Gastrocnemius medialis (tissue), 4 donors: ENCODE results near the gene HMGXB4. TPM values are rescaled to one million over a fixed set of nuclear protein-coding genes. Genes with fewer than 3 reads are reported as not detected.

Experiments
- ATAC-seq, 2 donors: fragments of 150-250 bp; one replicate each; pipeline ENCODE4 v1.9.1; 2016
- DNase-seq, 2 donors: peaks; one replicate each; pipeline ENCODE4 v3.0.0-alpha.2; 2019
- H3K27ac ChIP-seq, 4 donors: fragments of 200-600 bp; sonication (generic); 1 replicate in 1 of 4; 2 replicates in 3 of 4; pipeline ENCODE4 v1.5.1; 2016 to 2018; ENCODE audit warnings: mild to moderate bottlenecking in 2 of 4, moderate library complexity in 1 of 4
- H3K27me3 ChIP-seq, 3 donors: fragments of 200-600 bp; sonication (generic) in 2 of 3; 1 replicate in 1 of 3; 2 replicates in 2 of 3; pipeline versions ENCODE4 v1.5.1 to v1.6.0; 2016 to 2019; ENCODE audit warnings: mild to moderate bottlenecking in 1 of 3, moderate library complexity in 1 of 3
- H3K36me3 ChIP-seq, 2 donors: fragments of 200-600 bp; sonication (generic) in 1 of 2; one replicate each; pipeline ENCODE4 v1.5.1; 2017 to 2018
- H3K4me1 ChIP-seq, 2 donors: fragments of 200-600 bp; sonication (generic) in 1 of 2; one replicate each; pipeline ENCODE4 v1.5.1; 2016 to 2017; ENCODE audit warnings: mild to moderate bottlenecking in 2 of 2
- H3K4me3 ChIP-seq, 4 donors: fragments of 200-600 bp; sonication (generic) in 3 of 4; 1 replicate in 1 of 4; 2 replicates in 3 of 4; pipeline ENCODE4 v1.5.1; 2016 to 2019; ENCODE audit warnings: mild to moderate bottlenecking in 2 of 4
- H3K9me3 ChIP-seq, 3 donors: fragments of 200-600 bp; sonication (generic) in 2 of 3; 1 replicate in 1 of 3; 2 replicates in 2 of 3; pipeline ENCODE4 v1.5.1; 2016 to 2019
- CTCF ChIP-seq, 5 experiments: fragments of 450-650 bp in 3 of 5; fragments of 200-600 bp in 2 of 5; sonication (generic) in 2 of 5; IDR thresholded peaks in 4 of 5; conservative IDR thresholded peaks in 1 of 5; 1 replicate in 4 of 5; 2 replicates in 1 of 5; pipeline ENCODE4 v1.5.1; 2016 to 2019; ENCODE audit warnings: antibody characterized with exemption in 5 of 5, mild to moderate bottlenecking in 3 of 5, moderate library complexity in 3 of 5
- POLR2A ChIP-seq, 2 donors: fragments of 450-650 bp; IDR thresholded peaks; one replicate each; pipeline ENCODE4 v1.6.1; 2017; ENCODE audit warnings: antibody characterized with exemption in 2 of 2, mild to moderate bottlenecking in 2 of 2, moderate library complexity in 2 of 2
- in situ Hi-C, 4 donors: fragments of 200-750 bp; cut with MboI; loops; one replicate each; pipeline versions ENCODE4 v1.15.0 to v1.8.0; 2017; ENCODE audit warnings: low sequenced_read_pairs in 4 of 4
- intact Hi-C: fragments of 100-400 bp; cut with DNase I; formaldehyde crosslinking; loops from one replicate; pipeline ENCODE4 v1.15.1; 2023; ENCODE audit warnings: low total_unique reads
- total RNA-seq, 4 donors: library from RNA; depleted of rRNA; stranded (reverse); fragments of >200 nt; gene quantifications; one replicate each; pipeline versions ENCODE4 v1.1.0 to v1.2.3, GENCODE V29; 2016

HMGXB4 gene
- total RNA-seq, 4 donors from 2014 or later, result 8.3 to 19.2 (median 12.4) TPM

GRCh38 chr22:35218079-35218478 lies 39.2 kb upstream of the HMGXB4 start:
- Histone ChIP-seq H3K9me3 (no peaks in the 10 kb centered on the region), H3K27ac (no peak overlapping the region), H3K4me3 (no peak overlapping the region), H3K4me1 (no peaks in the 10 kb centered on the region), H3K36me3 (no peaks in the 10 kb centered on the region), H3K27me3 (no peaks in the 10 kb centered on the region)
- in situ Hi-C loops, result no loop called here
- TF ChIP-seq POLR2A (IDR thresholded peaks at IDR 0.05) (no peak), CTCF (IDR thresholded peaks at IDR 0.05 in 4 of 5, conservative IDR thresholded peaks at IDR 0.05 in 1 of 5) (no peak)
- no peak for ATAC-seq
- intact Hi-C loops, result no loop called here
- DNase-seq, result no peak

GRCh38 chr22:35219012-35219411 lies 38.3 kb upstream of the HMGXB4 start:
- no peaks in the 10 kb centered on the region for H3K9me3 ChIP-seq
- in situ Hi-C loops, result no loop called here
- H3K27ac ChIP-seq, result no peak overlapping the region
- H3K36me3 ChIP-seq, result no peaks in the 10 kb centered on the region
- H3K4me3 ChIP-seq, result no peak overlapping the region
- no peaks in the 10 kb centered on the region for H3K4me1 ChIP-seq
- TF ChIP-seq CTCF (IDR thresholded peaks at IDR 0.05 in 4 of 5, conservative IDR thresholded peaks at IDR 0.05 in 1 of 5), result no peak
- TF ChIP-seq POLR2A (IDR thresholded peaks at IDR 0.05), result no peak
- no peak for ATAC-seq
- no peaks in the 10 kb centered on the region for H3K27me3 ChIP-seq
- intact Hi-C loops, result no loop called here
- DNase-seq, result no peak

GRCh38 chr22:35220221-35220620 lies 37.1 kb upstream of the HMGXB4 start:
- Histone ChIP-seq H3K27ac (no peak overlapping the region), H3K36me3 (no peaks in the 10 kb centered on the region), H3K4me1 (no peaks in the 10 kb centered on the region), H3K27me3 (no peaks in the 10 kb centered on the region), H3K9me3 (no peaks in the 10 kb centered on the region), H3K4me3 (no peak overlapping the region)
- in situ Hi-C loops (no loop called here), intact Hi-C loops (no loop called here)
- ATAC-seq (no peak), DNase-seq (no peak)
- no peak for TF ChIP-seq CTCF (IDR thresholded peaks at IDR 0.05 in 4 of 5, conservative IDR thresholded peaks at IDR 0.05 in 1 of 5)
- TF ChIP-seq POLR2A (IDR thresholded peaks at IDR 0.05), result no peak

- Histone ChIP-seq H3K4me1 (no peaks in the 10 kb centered on the region), H3K27me3 (peaks cover under 1 to 5% (median 5%) of the 10 kb centered on the region in 3 donors), H3K27ac (no peak overlapping the region), H3K9me3 (no peaks in the 10 kb centered on the region), H3K36me3 (no peaks in the 10 kb centered on the region), H3K4me3 (no peak overlapping the region)
- intact Hi-C loops, result no loop called here
- DNase-seq, result no peak
- in situ Hi-C loops, result no loop called here
- ATAC-seq, result no peak
- no peak for TF ChIP-seq CTCF (IDR thresholded peaks at IDR 0.05 in 4 of 5, conservative IDR thresholded peaks at IDR 0.05 in 1 of 5)
- TF ChIP-seq POLR2A (IDR thresholded peaks at IDR 0.05), result no peak
These were observed 32.3 kb upstream of the HMGXB4 start for GRCh38 chr22:35225010-35225409.

- in situ Hi-C loops (no loop called here), intact Hi-C loops (no loop called here)
- Histone ChIP-seq H3K4me3 (no peak overlapping the region), H3K4me1 (no peaks in the 10 kb centered on the region), H3K36me3 (no peaks in the 10 kb centered on the region), H3K9me3 (no peaks in the 10 kb centered on the region), H3K27ac (no peak overlapping the region), H3K27me3 (peaks cover 5 to 8% (median 5%) of the 10 kb centered on the region in 3 donors)
- TF ChIP-seq POLR2A (IDR thresholded peaks at IDR 0.05) (no peak), CTCF (IDR thresholded peaks at IDR 0.05 in 4 of 5, conservative IDR thresholded peaks at IDR 0.05 in 1 of 5) (no peak)
- no peak for ATAC-seq
- DNase-seq, result no peak
These were observed 30.2 kb upstream of the HMGXB4 start for GRCh38 chr22:35226958-35227647.
